Coronary artery (tissue), 2 donors: Measurements from ENCODE around the gene ZNF775.

ENCODE experiments used
- DNase-seq: peaks from one replicate; pipeline ENCODE4 v3.0.0-alpha.2; 2017; ENCODE audit warnings: low spot score
- H3K27ac ChIP-seq, 2 donors: fragments of 200-600 bp; sonication (generic); one replicate each; pipeline ENCODE4 v1.5.1; 2016 to 2019
- H3K4me3 ChIP-seq: fragments of 200-600 bp; sonication (generic); 2 replicates; pipeline ENCODE4 v1.5.1; 2016; ENCODE audit warnings: mild to moderate bottlenecking, moderate library complexity
- TF ChIP-seq, protein P1 (sequence below): fragments of 200-600 bp; sonication (generic); IDR thresholded peaks from one replicate; pipeline ENCODE4 v1.5.1; 2019; ENCODE audit warnings: antibody characterized with exemption

Gene ZNF775

DNA sequence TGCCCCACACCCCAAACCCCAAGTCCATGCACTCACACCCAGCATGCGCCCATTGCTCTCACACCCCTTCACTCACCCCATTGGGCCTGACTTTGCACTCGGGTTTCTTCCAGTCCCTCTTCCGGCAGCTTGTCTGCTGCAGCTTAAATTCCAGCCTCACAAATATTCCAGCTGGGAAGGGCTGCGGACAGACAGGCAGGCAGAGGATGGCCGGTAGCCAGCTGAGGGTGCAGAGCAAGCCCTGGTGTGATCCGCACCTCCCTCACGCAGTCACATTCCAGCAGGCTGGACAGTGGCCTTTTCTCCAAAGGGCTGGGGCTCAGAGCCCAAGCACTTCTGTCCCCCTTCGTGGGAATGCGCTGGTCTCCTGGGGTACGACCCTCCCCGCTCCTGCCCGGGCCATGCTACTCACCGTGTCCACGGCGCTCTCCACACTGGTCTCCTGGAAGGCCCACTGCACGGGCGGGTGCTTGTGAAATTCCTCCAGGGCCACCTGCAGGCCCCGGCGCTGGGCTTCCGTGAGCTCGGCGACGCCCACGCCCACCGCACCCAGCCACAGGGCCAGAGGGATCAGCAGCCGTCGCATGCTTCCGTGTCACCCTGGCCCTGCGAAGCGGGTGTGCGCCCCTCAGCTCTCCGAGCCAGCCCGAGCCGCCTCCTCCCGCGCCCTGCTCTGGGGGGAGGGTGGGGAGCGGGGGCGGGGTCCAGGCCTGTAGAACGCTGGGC, 38.9 kb upstream of the ZNF775 start:
- DNase-seq, result no peak
- Histone ChIP-seq H3K27ac (peak overlapping the region; percentile 38 to 87), H3K4me3 (peak overlapping the region; percentile 86)
- TF ChIP-seq, protein P1, sequence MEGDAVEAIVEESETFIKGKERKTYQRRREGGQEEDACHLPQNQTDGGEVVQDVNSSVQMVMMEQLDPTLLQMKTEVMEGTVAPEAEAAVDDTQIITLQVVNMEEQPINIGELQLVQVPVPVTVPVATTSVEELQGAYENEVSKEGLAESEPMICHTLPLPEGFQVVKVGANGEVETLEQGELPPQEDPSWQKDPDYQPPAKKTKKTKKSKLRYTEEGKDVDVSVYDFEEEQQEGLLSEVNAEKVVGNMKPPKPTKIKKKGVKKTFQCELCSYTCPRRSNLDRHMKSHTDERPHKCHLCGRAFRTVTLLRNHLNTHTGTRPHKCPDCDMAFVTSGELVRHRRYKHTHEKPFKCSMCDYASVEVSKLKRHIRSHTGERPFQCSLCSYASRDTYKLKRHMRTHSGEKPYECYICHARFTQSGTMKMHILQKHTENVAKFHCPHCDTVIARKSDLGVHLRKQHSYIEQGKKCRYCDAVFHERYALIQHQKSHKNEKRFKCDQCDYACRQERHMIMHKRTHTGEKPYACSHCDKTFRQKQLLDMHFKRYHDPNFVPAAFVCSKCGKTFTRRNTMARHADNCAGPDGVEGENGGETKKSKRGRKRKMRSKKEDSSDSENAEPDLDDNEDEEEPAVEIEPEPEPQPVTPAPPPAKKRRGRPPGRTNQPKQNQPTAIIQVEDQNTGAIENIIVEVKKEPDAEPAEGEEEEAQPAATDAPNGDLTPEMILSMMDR, result no peak

DNA sequence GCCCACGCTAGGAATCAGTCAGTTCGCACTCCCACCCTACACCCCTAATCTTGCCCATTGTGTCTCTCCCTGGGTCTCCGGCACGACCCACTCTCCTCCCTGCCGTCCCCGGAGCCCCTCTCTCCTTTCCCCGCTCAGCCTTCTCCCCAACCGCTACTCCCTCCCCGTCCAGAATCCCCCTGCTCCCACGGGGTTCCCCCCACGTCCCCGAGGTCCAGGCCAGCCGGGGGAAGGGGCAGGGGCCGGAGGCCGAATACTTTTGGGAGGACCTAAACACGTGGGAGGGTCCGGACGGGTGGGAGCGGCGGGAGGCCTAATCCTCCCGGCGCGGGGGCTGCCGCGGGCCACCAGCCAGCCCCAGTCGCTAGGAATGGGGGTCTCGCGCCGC, 38.3 kb upstream of the ZNF775 start:
- no peak for DNase-seq
- TF ChIP-seq, protein P1, result no peak
- Histone ChIP-seq H3K27ac (peak overlapping the region; percentile 38 to 87), H3K4me3 (peak overlapping the region; percentile 86)

DNA sequence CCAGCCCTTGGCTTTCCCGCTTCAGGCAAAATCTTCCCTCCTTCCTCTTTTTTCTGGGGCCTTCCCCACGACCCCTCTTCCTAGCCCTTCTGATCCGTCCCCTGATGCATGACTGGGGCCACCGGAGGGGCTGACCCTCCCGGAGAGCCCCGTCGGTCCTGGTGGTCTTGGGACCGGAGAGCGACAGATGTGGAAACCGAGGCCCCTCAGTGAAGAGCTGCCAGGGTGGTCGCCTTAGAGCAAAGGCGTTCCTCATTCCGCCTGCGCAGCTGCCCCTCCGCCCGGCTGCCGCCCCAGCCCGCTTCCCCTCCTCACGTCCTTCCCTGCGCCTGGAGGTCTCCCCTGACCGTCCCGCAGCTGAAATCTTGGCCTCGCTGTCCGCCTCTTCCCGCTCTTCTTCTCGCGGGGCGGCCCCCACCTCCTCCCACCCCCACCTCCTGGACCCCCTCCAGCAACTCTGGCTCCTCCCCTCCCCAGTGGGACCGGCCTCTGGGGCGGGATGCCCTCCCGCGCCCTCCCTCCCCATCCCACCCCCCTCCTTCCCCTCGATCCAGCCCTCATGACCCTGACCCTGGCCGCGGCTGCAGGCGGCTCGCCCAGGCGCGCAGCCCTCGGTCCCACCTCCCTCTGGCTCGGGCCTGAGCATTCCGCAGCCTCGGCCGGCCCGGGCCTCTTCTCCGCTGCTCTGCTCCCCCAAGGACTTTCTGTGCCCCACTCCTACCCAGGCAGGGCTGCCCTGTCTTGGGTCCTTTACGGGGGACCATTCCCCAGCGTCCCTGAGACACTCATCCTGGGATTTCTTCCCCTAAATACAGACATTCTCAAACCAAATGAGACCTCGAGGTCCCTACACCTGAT, 37.6 kb upstream of the ZNF775 start, which contains the start of gene RARRES2:
Gene RARRES2, minus strand, starts transcription at position 367 of the 858 bp plus-strand sequence. CDS start 1,020 bp downstream, outside the sequence.
- Histone ChIP-seq H3K27ac (peak within 1 kb of the TSS; percentile 38 to 87), H3K4me3 (peak within 1 kb of the TSS; percentile 86)
- no peak for DNase-seq
- TF ChIP-seq, protein P1, result no peak

DNA sequence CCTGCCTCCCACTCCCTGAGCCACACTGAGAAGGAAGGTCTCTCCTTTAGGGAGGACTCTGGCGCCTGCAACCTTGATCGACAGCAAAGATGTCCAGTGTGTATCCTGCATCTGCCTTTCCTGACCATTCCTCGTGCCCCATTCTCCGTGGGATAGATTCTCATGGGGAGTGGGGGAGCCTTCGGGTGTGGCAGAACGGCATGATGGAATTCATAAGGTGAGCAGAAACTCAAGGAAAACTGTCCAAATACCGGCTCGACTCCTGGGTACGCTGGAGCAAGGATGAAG, 37.1 kb upstream of the ZNF775 start:
- no peak for DNase-seq
- TF ChIP-seq, protein P1, result no peak
- Histone ChIP-seq H3K4me3 (peak overlapping the region; percentile 86), H3K27ac (peak overlapping the region in 1 of 2 donors; percentile 87)

DNA sequence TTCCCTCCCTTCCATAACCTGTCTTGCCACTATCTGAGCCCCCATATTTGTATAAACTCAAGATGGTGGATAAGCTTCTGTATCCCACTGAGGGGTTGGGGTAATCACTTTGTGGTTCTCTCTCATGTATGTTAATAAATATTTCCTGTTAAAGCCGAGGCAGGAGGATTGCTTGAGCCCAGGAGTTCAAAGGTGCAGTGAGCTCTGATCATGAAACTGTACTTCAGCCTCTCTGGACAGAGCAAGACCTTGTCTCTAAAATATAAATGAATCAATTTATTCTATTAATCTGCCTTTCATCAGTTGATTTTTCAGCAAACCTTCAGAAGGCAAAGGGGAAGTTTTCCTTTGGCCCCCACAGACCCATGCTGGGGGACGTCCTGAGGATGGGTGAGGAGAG, 35.9 kb upstream of the ZNF775 start:
- no peak for DNase-seq
- no peak overlapping the region for H3K27ac ChIP-seq
- TF ChIP-seq, protein P1, result no peak
- H3K4me3 ChIP-seq, result no peak overlapping the region

DNA sequence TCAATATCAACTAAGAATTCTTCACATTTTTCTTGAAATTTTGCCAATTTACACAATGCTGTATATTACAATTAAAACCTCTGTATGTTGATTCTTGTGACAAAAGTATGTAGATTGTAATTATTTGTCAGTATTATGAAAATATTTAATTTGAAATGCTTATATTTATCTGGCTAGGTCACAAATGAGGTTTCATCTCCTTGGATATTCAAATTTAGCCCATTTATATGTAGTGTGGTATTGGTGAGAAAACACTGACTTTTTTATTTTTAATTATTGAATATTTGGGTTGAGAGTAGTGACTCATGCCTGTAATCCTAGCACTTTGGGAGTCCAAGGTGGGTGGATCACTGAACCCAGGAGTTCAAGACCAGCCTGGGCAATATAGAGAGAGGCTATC, 34.8 kb upstream of the ZNF775 start:
- H3K4me3 ChIP-seq, result no peak overlapping the region
- DNase-seq, result no peak
- no peak overlapping the region for H3K27ac ChIP-seq
- TF ChIP-seq, protein P1, result no peak
